Smooth muscle cell (in vitro differentiated cells): ENCODE results near the gene IL1R2. TPM values are rescaled to one million over a fixed set of nuclear protein-coding genes. Genes with fewer than 3 reads are reported as not detected.
"Not testable (repeated sequence)": the region's sequence is repeated elsewhere in the genome, so short reads cannot be mapped to it uniquely, and the experiment has no call there.

Experiments
- DNase-seq: peaks from one replicate; lab custom pipeline; 2025; ENCODE audit not compliant: unreplicated experiment; lab: John Stamatoyannopoulos, UW
- H2AFZ ChIP-seq: fragments of 200-600 bp; sonication (generic); 2 replicates; pipeline ENCODE4 v1.6.0; 2016; ENCODE audit warnings: antibody characterized with exemption, low read depth, mild to moderate bottlenecking
- H3F3A ChIP-seq: fragments of 200-600 bp; sonication (generic); 2 replicates; pipeline ENCODE4 v1.6.0; 2017; ENCODE audit warnings: antibody characterized with exemption, low read depth
- H3K27ac ChIP-seq: fragments of 200-600 bp; sonication (generic); 2 replicates; pipeline ENCODE4 v1.5.1; 2016; ENCODE audit warnings: low read depth, mild to moderate bottlenecking
- H3K27me3 ChIP-seq: fragments of 200-600 bp; sonication (generic); 2 replicates; pipeline ENCODE4 v1.6.1; 2016; ENCODE audit warnings: low read depth, mild to moderate bottlenecking
- H3K36me3 ChIP-seq: fragments of 200-600 bp; sonication (generic); 2 replicates; pipeline ENCODE4 v1.5.1; 2016; ENCODE audit warnings: low read depth
- H3K4me1 ChIP-seq: fragments of 200-600 bp; sonication (generic); 2 replicates; pipeline ENCODE4 v1.5.1; 2016; ENCODE audit warnings: low read depth
- H3K4me2 ChIP-seq: fragments of 200-600 bp; sonication (generic); 2 replicates; pipeline ENCODE4 v1.6.0; 2016; ENCODE audit warnings: mild to moderate bottlenecking
- H3K4me3 ChIP-seq: fragments of 200-600 bp; sonication (generic); 2 replicates; pipeline ENCODE4 v1.5.1; 2016; ENCODE audit warnings: mild to moderate bottlenecking
- H3K79me2 ChIP-seq: fragments of 200-600 bp; sonication (generic); 2 replicates; pipeline ENCODE4 v1.6.0; 2016; ENCODE audit warnings: low read depth, mild to moderate bottlenecking
- H3K9ac ChIP-seq: fragments of 200-600 bp; sonication (generic); 2 replicates; pipeline ENCODE4 v1.6.0; 2016; ENCODE audit warnings: low read depth
- H3K9me3 ChIP-seq: fragments of 200-600 bp; sonication (generic); replicated peaks from 2 replicates; pipeline ENCODE4 v1.5.1; 2016; ENCODE audit warnings: low read depth
- H4K20me1 ChIP-seq: fragments of 200-600 bp; sonication (generic); 2 replicates; pipeline ENCODE4 v1.6.0; 2016; ENCODE audit warnings: low read depth
- WGBS: methylation state at CpG from one replicate; pipeline ENCODE4 v1.1.7; 2016; ENCODE audit warnings: low lambda C conversion rate; 5-methylcytosine and 5-hydroxymethylcytosine counted together
- polyA plus RNA-seq: library from polyadenylated mRNA; unstranded; fragments of >200 nt; fragmentation: Nextera tagmentation; extraction: Ambion mirVana; gene quantifications from 2 replicates; pipeline ENCODE4 v1.2.1, GENCODE V29; 2016
- total RNA-seq: library from RNA; depleted of rRNA; stranded (reverse); fragments of >200 nt; gene quantifications from 2 replicates; pipeline ENCODE4 v1.2.3, GENCODE V29; 2014
- TF ChIP-seq, protein P1 (sequence below): fragments of 200-600 bp; sonication (generic); IDR thresholded peaks from 2 replicates; pipeline ENCODE4 v1.5.1; 2017; ENCODE audit warnings: borderline replicate concordance, mild to moderate bottlenecking, antibody characterized with exemption; ENCODE audit not compliant: insufficient read depth, poor library complexity, severe bottlenecking

IL1R2 gene
- total and polyA plus RNA-seq, 2 experiments from 2014 or later = 0.42 to 4.2 TPM

DNA sequence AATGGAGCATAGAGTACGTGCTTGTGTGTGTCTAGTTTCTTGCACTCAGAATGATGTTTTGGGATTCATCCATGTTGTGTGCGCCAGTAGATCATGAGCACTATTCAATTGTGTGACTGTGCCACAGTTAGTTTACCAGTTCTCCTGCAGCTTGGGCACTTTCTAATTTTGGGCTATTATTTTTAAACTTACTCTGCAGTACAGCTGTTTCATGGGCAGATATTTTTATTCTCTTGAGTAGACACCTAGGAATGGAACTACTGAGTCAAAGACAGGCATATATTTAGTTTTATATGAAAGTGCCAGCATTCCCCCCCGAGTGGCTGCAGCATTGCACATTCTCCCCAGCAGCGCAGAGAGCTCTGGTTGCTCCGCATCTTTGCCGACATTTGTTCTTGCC lies 74.8 kb downstream of the IL1R2 start:
- Histone ChIP-seq H3K4me1 (peaks cover 5% of the 10 kb centered on the region), H3K36me3 (no peaks in the 10 kb centered on the region), H3K27ac (no peak overlapping the region), H3K9me3 (no peaks in the 10 kb centered on the region), H2AFZ (no peak overlapping the region), H4K20me1 (no peaks in the 10 kb centered on the region), H3K9ac (no peak overlapping the region), H3K4me3 (no peak overlapping the region), H3K79me2 (no peaks in the 10 kb centered on the region), H3K4me2 (no peak overlapping the region), H3K27me3 (no peaks in the 10 kb centered on the region), H3F3A (peaks cover 38% of the 10 kb centered on the region)
- DNase-seq = no peak
- 73% methylated on average over 6 of the region's 6 CpGs for WGBS
- TF ChIP-seq, protein P1, sequence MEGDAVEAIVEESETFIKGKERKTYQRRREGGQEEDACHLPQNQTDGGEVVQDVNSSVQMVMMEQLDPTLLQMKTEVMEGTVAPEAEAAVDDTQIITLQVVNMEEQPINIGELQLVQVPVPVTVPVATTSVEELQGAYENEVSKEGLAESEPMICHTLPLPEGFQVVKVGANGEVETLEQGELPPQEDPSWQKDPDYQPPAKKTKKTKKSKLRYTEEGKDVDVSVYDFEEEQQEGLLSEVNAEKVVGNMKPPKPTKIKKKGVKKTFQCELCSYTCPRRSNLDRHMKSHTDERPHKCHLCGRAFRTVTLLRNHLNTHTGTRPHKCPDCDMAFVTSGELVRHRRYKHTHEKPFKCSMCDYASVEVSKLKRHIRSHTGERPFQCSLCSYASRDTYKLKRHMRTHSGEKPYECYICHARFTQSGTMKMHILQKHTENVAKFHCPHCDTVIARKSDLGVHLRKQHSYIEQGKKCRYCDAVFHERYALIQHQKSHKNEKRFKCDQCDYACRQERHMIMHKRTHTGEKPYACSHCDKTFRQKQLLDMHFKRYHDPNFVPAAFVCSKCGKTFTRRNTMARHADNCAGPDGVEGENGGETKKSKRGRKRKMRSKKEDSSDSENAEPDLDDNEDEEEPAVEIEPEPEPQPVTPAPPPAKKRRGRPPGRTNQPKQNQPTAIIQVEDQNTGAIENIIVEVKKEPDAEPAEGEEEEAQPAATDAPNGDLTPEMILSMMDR = no peak

DNA sequence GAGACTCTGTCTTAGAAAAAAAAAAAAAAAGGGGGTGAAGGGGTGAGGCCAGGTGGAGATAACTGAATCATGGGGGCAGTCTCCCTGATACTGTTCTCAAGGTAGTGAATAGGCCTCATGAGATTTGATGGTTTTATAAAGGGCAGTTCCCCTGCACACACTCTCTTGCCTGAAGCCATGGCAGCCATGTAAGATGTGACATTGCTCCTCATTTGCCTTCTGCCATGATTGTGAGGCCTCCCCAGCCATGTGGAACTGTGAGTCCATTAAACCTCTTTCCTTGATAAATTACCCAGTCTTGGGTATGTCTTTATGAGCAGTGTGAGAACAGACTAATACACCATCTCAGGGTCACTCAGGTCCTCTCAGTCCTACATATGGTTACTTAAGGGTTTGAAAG lies 76.4 kb downstream of the IL1R2 start:
- not testable (repeated sequence) for H4K20me1 ChIP-seq

GRCh38 chr2:102069311-102069974 lies 77.7 kb downstream of the IL1R2 start:
- H3K4me2 ChIP-seq = no peak overlapping the region
- H3K27me3 ChIP-seq = no peaks in the 10 kb centered on the region
- no peak overlapping the region for H3K27ac ChIP-seq
- TF ChIP-seq, protein P1 = no peak
- no peaks in the 10 kb centered on the region for H3K36me3 ChIP-seq
- H3F3A ChIP-seq = peaks cover 27% of the 10 kb centered on the region
- H3K9me3 ChIP-seq = no peaks in the 10 kb centered on the region
- H3K9ac ChIP-seq = no peak overlapping the region
- no peak for DNase-seq
- peaks cover 4% of the 10 kb centered on the region for H3K4me1 ChIP-seq
- no peaks in the 10 kb centered on the region for H4K20me1 ChIP-seq
- WGBS = 76% methylated on average over 8 of the region's 8 CpGs
- no peak overlapping the region for H3K4me3 ChIP-seq
- H2AFZ ChIP-seq = no peak overlapping the region
- H3K79me2 ChIP-seq = no peaks in the 10 kb centered on the region

More for the DNA sequence above, 76.4 kb downstream of the IL1R2 start:
- H3K27ac ChIP-seq, H2AFZ ChIP-seq, H3K4me3 ChIP-seq, H3K4me1 ChIP-seq, DNase-seq, H3K4me2 ChIP-seq, H3K36me3 ChIP-seq, H3K9me3 ChIP-seq, H3K9ac ChIP-seq, H3K27me3 ChIP-seq, H3K79me2 ChIP-seq: not testable (repeated sequence)
- H3F3A ChIP-seq = peaks cover 37% of the 10 kb centered on the region

GRCh38 chr2:102070058-102070642 lies 78.4 kb downstream of the IL1R2 start:
- H3K27me3 ChIP-seq = no peaks in the 10 kb centered on the region
- H3K4me1 ChIP-seq = peaks cover 4% of the 10 kb centered on the region
- no peaks in the 10 kb centered on the region for H3K79me2 ChIP-seq
- H3K4me3 ChIP-seq = no peak overlapping the region
- peak overlapping the region; percentile 31 for H2AFZ ChIP-seq
- H3F3A ChIP-seq = peaks cover 20% of the 10 kb centered on the region
- no peak overlapping the region for H3K4me2 ChIP-seq
- 73% methylated on average over 8 of the region's 8 CpGs for WGBS
- TF ChIP-seq, protein P1 = no peak
- no peaks in the 10 kb centered on the region for H4K20me1 ChIP-seq
- H3K27ac ChIP-seq = peak overlapping the region; percentile 44
- no peak overlapping the region for H3K9ac ChIP-seq
- no peaks in the 10 kb centered on the region for H3K9me3 ChIP-seq
- no peak for DNase-seq
- no peaks in the 10 kb centered on the region for H3K36me3 ChIP-seq
